SH-SY5Y (cell line): ENCODE data around the gene DHX32.

ENCODE experiments used
- GATA2 ChIP-seq: IDR thresholded peaks from 2 replicates; pipeline ENCODE4 v1.6.1; 2011; ENCODE audit warnings: mild to moderate bottlenecking, low read depth, low read length
- GATA3 ChIP-seq: IDR thresholded peaks from 2 replicates; pipeline ENCODE4 v1.6.1; 2011; ENCODE audit warnings: low read depth, mild to moderate bottlenecking, low read length, moderate library complexity

- no peak for TF ChIP-seq GATA2
- TF ChIP-seq GATA3: no peak
These were observed 40.1 kb downstream of the DHX32 start for GRCh38 chr10:125840955-125841354.
